Activated naive CD4-positive, alpha-beta T cell treated with anti-CD3 and anti-CD28 coated beads, Interleukin-2, amount 50 U/mL, for 72 hours (primary cell): ENCODE results near the gene SHOC2. TPM values are rescaled to one million over a fixed set of nuclear protein-coding genes. Genes with fewer than 3 reads are reported as not detected.
A peak's percentile ranks its signal among the peaks of the same experiment; 100 is the strongest.
"Not testable (repeated sequence)": the region's sequence is repeated elsewhere in the genome, so short reads cannot be mapped to it uniquely, and the experiment has no call there.

Experiments
- ATAC-seq, 2 donors: fragments of 150-1000 bp; cut with Tn5 transposase; 2 replicates each; pipeline ENCODE4 v1.10.0; 2021; ENCODE audit warnings: mild to moderate bottlenecking in 2 of 2, moderate library complexity in 2 of 2
- DNase-seq, 2 donors: peaks; one replicate each; pipeline ENCODE4 v3.0.0; 2021 to 2022; ENCODE audit warnings: low spot score in 2 of 2
- H3K27ac Mint-ChIP-seq, 2 donors: one replicate each; pipeline ENCODE4 v1.8.0; 2022; ENCODE audit warnings: mild to moderate bottlenecking in 2 of 2, mixed read lengths in 2 of 2
- H3K36me3 Mint-ChIP-seq, 2 donors: one replicate each; pipeline ENCODE4 v1.8.0; 2022; ENCODE audit warnings: mixed read lengths in 2 of 2
- H3K9me3 Mint-ChIP-seq, 2 donors: one replicate each; pipeline ENCODE4 v1.8.0; 2022; ENCODE audit warnings: mixed read lengths in 2 of 2
- total RNA-seq, 2 donors: library from RNA; stranded (reverse); gene quantifications; one replicate each; pipeline ENCODE4 v1.2.3, GENCODE V29; 2022

SHOC2 gene
- total RNA-seq, 2 donors from 2014 or later, result 33.7 to 35.9 TPM

- no peak overlapping the region for H3K27ac Mint-ChIP-seq
These were observed 26.7 kb upstream of the SHOC2 start for GRCh38 chr10:110892602-110893288.

DNA sequence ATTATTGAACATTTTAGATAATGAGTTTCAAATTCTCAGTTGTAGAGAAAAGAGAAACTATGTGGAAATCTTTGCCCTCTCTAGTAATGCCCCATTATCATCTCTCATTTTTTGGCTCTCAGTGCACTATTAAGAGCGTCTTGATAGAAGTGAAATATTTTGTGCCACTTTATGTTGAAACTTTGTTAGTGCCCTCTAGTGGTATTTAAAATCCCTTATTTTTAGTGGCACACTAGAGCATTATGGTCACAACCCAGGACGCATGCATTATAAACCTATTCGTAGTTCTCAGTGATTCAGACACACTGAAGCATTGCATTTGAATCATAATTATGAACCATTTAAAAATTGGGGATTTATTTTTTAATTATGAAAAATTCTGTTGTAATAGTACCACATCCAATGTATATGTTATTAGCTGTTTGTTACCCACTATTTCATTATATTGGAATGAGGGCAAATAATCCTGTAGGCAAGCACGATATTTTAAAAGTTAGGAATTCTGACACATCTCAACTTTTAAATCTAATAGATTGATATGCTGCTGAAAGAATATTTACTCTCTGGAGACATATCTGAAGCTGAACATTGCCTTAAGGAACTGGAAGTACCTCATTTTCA lies 25.7 kb upstream of the SHOC2 start:
- Mint-ChIP-seq H3K36me3 (peaks cover 5 to 14% of the 10 kb centered on the region in 2 donors), H3K27ac (peak overlapping the region in 1 of 2 donors; percentile 57), H3K9me3 (no peaks in the 10 kb centered on the region)
- DNase-seq, result no peak
- peak; percentile 72 to 73 for ATAC-seq

More at GRCh38 chr10:110892602-110893288, 26.7 kb upstream of the SHOC2 start:
- ATAC-seq (no peak), DNase-seq (no peak)
- H3K36me3 Mint-ChIP-seq, result peaks cover 5 to 14% of the 10 kb centered on the region in 2 donors
- H3K9me3 Mint-ChIP-seq, result no peaks in the 10 kb centered on the region

GRCh38 chr10:110897184-110897583 lies 22.2 kb upstream of the SHOC2 start:
- Mint-ChIP-seq H3K27ac (no peak overlapping the region), H3K9me3 (no peaks in the 10 kb centered on the region), H3K36me3 (peaks cover 5 to 14% of the 10 kb centered on the region in 2 donors)
- ATAC-seq (no peak), DNase-seq (no peak)

DNA sequence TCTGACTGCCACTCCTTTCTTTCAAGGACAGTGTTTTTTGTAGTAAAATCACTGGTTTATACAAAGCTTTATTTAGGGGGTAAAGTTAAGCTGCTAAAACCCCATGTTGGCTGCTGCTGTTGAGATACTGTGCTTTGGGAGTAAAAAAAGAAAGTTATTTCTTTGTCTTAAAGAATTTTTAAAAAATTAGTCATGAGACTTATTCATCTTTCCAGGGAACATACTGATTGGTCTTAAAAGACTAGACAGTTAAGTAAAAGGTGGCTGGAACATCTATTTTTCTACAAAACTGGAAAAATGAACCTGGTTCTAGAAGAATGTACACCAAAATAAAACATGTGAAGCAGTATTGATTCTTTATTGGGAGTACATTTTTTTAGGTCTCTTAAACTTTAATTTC lies 21.0 kb upstream of the SHOC2 start:
- Mint-ChIP-seq H3K9me3 (no peaks in the 10 kb centered on the region), H3K36me3 (peaks cover 5 to 14% of the 10 kb centered on the region in 2 donors), H3K27ac (no peak overlapping the region)
- ATAC-seq (no peak), DNase-seq (no peak)

DNA sequence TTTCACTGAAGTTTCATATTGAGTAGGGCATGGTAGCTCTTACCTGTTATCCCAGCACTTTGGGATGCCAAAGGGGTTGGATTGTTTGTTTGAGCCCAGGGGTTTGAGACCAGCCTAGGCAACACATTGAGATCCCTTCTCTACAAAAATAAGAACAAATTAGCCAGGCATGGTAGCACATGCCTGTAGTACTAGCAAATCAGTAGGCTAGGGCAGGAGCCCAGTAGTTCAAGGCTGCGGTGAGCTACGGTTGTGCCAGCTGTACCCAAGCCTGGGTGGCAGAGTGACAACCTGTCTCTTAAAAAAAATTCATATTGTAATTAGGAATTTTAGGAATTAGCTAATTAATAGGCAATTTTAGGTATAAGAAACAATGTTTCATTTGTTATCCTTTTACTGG lies 18.4 kb upstream of the SHOC2 start:
- DNase-seq (no peak), ATAC-seq (no peak)
- Mint-ChIP-seq H3K27ac (no peak overlapping the region), H3K36me3 (peaks cover 5 to 12% of the 10 kb centered on the region in 2 donors), H3K9me3 (no peaks in the 10 kb centered on the region)

DNA sequence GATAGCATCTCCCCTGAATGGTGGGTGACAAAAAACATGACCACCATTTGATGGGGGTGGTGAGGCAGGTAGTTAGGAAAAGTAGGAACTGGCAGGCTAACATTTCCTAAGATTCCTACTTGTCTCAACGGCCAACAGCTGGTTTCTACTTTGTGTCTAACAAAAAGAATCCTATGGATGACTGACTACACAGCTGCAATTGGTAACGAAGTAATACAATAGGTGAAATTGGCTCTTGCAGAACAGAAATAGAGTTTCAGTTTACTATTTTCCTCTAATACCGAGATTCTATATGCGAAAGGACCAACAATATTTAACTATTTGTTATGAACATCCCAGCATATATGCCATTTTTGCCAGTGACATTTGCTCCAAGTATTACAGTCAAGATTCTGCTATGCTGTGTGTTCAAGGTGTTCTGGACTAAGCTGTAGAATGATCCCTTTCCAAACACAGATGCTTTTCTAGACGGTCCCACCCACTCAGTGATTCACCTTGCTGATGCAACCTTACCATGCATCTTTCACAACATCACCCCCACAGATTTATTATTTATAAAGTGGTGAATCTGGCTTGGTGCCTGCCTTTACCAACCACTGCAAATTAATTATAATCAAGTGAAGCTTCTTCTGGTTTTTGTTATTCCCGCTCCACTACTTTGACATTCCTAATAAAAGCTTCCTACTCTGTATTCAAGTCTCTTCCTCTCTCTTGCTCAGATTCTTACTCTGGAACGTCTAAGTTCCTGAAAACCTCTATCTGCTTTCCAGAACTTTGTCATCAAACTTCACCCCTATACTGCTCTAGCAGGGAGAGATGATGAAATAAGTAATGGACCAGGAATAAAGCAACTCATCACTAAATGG lies 17.2 kb upstream of the SHOC2 start:
- H3K9me3 Mint-ChIP-seq, result no peaks in the 10 kb centered on the region
- ATAC-seq (peak; percentile 64 to 70), DNase-seq (peak in 1 of 2 donors; percentile 27)
- H3K36me3 Mint-ChIP-seq, result peaks cover 0 to 15% of the 10 kb centered on the region in 2 donors
- H3K27ac Mint-ChIP-seq, result peak overlapping the region; percentile 77 to 81

DNA sequence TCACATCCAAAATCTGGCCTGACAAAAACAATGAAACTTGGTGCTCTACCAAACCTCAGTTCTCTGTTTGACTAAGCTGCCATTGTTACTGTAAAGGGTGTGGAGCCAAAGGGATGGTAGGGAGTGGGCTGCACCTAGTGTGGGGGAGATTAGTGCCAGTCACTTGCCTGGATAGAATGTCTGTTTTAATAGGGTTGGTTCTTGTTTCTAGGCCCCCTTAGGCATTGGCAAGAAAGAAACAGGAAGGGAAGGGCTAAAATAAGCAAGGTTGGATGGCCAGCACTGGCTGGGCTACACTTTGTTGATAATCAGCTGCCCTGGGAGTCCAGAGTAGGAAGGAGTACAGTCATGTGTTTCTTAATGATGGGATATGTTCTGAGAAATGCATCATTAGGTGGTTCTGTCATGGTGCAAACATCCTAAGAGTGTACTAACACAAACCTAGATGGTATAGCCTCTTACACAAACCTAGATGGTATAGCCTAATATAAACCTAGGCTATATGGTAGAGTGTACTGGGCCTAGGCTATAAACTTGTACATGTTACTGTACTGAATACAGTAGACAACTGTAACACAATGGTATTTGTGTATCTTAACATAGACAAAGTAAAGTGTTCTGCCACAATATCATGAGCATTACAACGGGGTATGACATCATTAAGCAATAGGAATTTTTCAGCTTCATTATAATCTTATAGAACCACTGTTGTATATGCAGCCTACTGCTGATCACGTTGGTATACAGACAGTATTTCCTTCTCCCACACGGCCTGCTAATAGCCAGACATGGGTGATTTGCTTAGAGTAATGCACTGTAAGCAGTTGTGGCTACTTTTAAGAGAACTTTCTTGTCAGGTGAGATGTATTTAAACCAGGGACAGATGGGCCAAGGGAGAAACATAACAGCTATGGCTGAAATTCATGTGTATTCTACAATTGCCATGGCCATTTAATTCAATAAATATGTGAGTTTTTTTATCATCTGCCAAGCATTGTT lies 15.8 kb upstream of the SHOC2 start:
- Mint-ChIP-seq H3K27ac (peak overlapping the region; percentile 77 to 81), H3K36me3 (peaks cover 0 to 15% of the 10 kb centered on the region in 2 donors), H3K9me3 (no peaks in the 10 kb centered on the region)
- peak; percentile 90 to 94 for ATAC-seq
- peak in 1 of 2 donors; percentile 41 for DNase-seq

DNA sequence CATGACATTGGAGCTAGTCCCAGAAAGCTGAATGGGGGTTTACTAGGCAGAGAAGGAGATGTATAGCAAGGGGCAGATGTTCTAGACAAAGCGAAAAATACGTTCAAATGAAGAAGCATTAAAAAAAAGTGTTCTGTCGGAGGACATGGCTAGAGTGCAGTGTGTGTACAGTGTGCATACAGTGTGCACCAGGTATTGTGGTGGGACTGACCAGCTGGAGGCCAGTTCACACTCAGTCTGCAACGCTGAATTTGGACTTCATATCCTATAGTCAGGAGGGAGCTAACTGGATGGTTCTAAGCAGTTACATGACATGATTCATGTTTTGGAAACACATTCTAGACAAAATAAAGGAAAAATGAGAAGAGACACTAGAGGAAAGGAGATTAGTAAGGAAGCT lies 9.3 kb upstream of the SHOC2 start:
- peak overlapping the region in 1 of 2 donors; percentile 22 for H3K27ac Mint-ChIP-seq
- H3K36me3 Mint-ChIP-seq, result peaks cover 0 to 7% of the 10 kb centered on the region in 2 donors
- no peaks in the 10 kb centered on the region for H3K9me3 Mint-ChIP-seq
- ATAC-seq (no peak), DNase-seq (no peak)

GRCh38 chr10:110912374-110912773 lies 7.0 kb upstream of the SHOC2 start:
- no peaks in the 10 kb centered on the region for H3K9me3 Mint-ChIP-seq
- DNase-seq (no peak), ATAC-seq (no peak)
- no peak overlapping the region for H3K27ac Mint-ChIP-seq
- H3K36me3 Mint-ChIP-seq, result no peaks in the 10 kb centered on the region

GRCh38 chr10:110914431-110914830 lies 5.0 kb upstream of the SHOC2 start:
- ATAC-seq, result no peak
- H3K27ac Mint-ChIP-seq, result no peak overlapping the region
- H3K36me3 Mint-ChIP-seq, result peaks cover 0 to 9% of the 10 kb centered on the region in 2 donors
- DNase-seq, result no peak
- no peaks in the 10 kb centered on the region for H3K9me3 Mint-ChIP-seq

- no peak for ATAC-seq
- no peak for DNase-seq
- Mint-ChIP-seq H3K27ac (no peak overlapping the region), H3K9me3 (no peaks in the 10 kb centered on the region), H3K36me3 (peaks cover under 1 to 10% of the 10 kb centered on the region in 2 donors)
These were observed 4.4 kb upstream of the SHOC2 start for GRCh38 chr10:110915035-110915434.

DNA sequence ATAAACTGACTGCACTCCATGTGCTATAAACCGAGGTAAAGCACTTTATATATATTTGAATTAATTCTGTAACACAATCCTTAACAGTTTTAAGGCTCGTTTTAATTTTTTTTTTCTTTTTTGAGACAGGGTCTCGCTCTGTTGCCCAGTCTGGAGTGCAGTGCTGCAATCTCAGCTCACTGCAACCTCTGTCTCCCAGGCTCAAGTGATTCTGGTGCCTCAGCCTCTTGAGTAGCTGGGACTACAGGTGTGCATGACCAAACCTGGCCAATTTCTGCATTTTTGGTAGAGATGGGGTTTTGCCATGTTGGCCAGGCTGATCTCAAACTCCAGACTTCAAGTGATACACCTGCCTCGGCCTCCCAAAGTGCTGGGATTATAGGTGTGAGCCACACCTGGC lies 3.8 kb upstream of the SHOC2 start:
- H3K27ac Mint-ChIP-seq, ATAC-seq, DNase-seq, H3K9me3 Mint-ChIP-seq: not testable (repeated sequence)
- peaks cover 6 to 15% of the 10 kb centered on the region in 2 donors for H3K36me3 Mint-ChIP-seq

- ATAC-seq (no peak), DNase-seq (no peak)
- Mint-ChIP-seq H3K27ac (peak overlapping the region in 1 of 2 donors; percentile 99), H3K9me3 (no peaks in the 10 kb centered on the region), H3K36me3 (peaks cover 7 to 16% of the 10 kb centered on the region in 2 donors)
These were observed 2.7 kb upstream of the SHOC2 start for GRCh38 chr10:110916554-110917346.

DNA sequence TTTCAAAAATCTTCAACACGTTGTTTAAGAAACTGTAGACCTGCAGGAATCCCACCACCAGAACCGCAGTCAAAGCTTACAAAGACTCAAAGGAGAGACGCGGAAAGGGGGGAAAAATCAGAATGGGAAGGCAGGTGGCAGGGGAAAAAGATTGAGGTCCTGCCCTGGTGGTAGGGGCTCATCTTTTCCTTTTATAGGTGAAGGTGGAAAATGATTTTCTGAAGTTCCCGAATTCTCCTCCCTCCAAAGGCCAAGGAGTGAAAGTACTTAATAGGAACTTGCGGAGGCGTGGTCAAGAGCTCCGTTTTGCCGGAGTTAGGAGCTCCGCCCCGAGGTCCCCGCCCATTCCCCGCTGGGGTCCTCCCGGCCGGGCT lies 1.1 kb upstream of the SHOC2 start:
- ATAC-seq (no peak), DNase-seq (peak in 1 of 2 donors; percentile 89)
- H3K9me3 Mint-ChIP-seq, result no peaks in the 10 kb centered on the region
- peaks cover 7 to 16% of the 10 kb centered on the region in 2 donors for H3K36me3 Mint-ChIP-seq
- H3K27ac Mint-ChIP-seq, result peak overlapping the region; percentile 90 to 99

DNA sequence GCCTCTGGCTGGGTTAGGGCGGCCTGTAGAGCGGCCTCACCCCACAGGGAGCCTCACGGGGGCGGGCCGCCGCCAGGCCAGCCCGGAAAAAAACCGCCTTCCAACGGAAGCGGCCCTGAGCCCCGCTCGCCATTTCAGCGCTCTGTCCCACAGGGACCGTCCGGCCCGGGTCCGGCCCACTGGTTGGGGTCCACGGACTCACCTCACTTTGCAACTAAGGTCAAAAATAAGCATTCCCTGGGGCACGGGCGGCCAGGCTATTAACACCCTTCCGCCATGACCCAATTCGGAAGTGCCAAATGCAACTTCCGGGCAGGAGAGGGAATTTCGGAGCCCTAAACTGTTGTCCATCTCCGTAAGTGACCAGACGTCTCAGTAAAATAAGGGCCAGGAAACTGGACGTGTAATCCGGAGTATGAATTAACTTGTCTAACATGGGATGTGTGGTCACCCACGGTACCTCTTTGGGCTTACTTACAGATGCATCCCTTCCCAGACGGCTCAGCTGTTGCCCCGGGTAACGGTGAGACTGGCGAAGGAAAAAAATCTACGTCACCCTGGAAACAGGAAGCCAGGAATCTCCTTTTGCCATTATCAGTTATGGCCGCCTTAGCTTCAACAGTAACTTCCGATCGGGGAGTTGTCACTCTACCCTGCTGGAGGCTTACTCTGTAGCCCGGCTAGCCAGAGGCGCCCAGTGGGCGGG lies 608 bp upstream of the SHOC2 start, which contains the start of gene BBIP1:
Gene BBIP1 (minus strand): TSS at position 538 of the 706 bp plus-strand sequence. CDS start 1,023 bp downstream, outside the sequence.
- ATAC-seq (peak; percentile 93), DNase-seq (peak; percentile 91 to 95)
- Mint-ChIP-seq H3K27ac (peak within 1 kb of the TSS; percentile 99), H3K36me3 (peaks cover 7 to 16% of the 10 kb centered on the region in 2 donors), H3K9me3 (no peaks in the 10 kb centered on the region)
